Smooth muscle cell (in vitro differentiated cells): Measurements from ENCODE around the gene STRA8. TPM values are rescaled to one million over a fixed set of nuclear protein-coding genes. Genes with fewer than 3 reads are reported as not detected.
"Not testable (repeated sequence)": the region's sequence is repeated elsewhere in the genome, so short reads cannot be mapped to it uniquely, and the experiment has no call there.

Source experiments
- DNase-seq: peaks from one replicate; lab custom pipeline; 2025; ENCODE audit not compliant: unreplicated experiment; lab: John Stamatoyannopoulos, UW
- H2AFZ ChIP-seq: fragments of 200-600 bp; sonication (generic); 2 replicates; pipeline ENCODE4 v1.6.0; 2016; ENCODE audit warnings: antibody characterized with exemption, low read depth, mild to moderate bottlenecking
- H3F3A ChIP-seq: fragments of 200-600 bp; sonication (generic); 2 replicates; pipeline ENCODE4 v1.6.0; 2017; ENCODE audit warnings: antibody characterized with exemption, low read depth
- H3K27ac ChIP-seq: fragments of 200-600 bp; sonication (generic); 2 replicates; pipeline ENCODE4 v1.5.1; 2016; ENCODE audit warnings: low read depth, mild to moderate bottlenecking
- H3K27me3 ChIP-seq: fragments of 200-600 bp; sonication (generic); 2 replicates; pipeline ENCODE4 v1.6.1; 2016; ENCODE audit warnings: low read depth, mild to moderate bottlenecking
- H3K36me3 ChIP-seq: fragments of 200-600 bp; sonication (generic); 2 replicates; pipeline ENCODE4 v1.5.1; 2016; ENCODE audit warnings: low read depth
- H3K4me1 ChIP-seq: fragments of 200-600 bp; sonication (generic); 2 replicates; pipeline ENCODE4 v1.5.1; 2016; ENCODE audit warnings: low read depth
- H3K4me2 ChIP-seq: fragments of 200-600 bp; sonication (generic); 2 replicates; pipeline ENCODE4 v1.6.0; 2016; ENCODE audit warnings: mild to moderate bottlenecking
- H3K4me3 ChIP-seq: fragments of 200-600 bp; sonication (generic); 2 replicates; pipeline ENCODE4 v1.5.1; 2016; ENCODE audit warnings: mild to moderate bottlenecking
- H3K79me2 ChIP-seq: fragments of 200-600 bp; sonication (generic); 2 replicates; pipeline ENCODE4 v1.6.0; 2016; ENCODE audit warnings: low read depth, mild to moderate bottlenecking
- H3K9ac ChIP-seq: fragments of 200-600 bp; sonication (generic); 2 replicates; pipeline ENCODE4 v1.6.0; 2016; ENCODE audit warnings: low read depth
- H3K9me3 ChIP-seq: fragments of 200-600 bp; sonication (generic); replicated peaks from 2 replicates; pipeline ENCODE4 v1.5.1; 2016; ENCODE audit warnings: low read depth
- H4K20me1 ChIP-seq: fragments of 200-600 bp; sonication (generic); 2 replicates; pipeline ENCODE4 v1.6.0; 2016; ENCODE audit warnings: low read depth
- CTCF ChIP-seq: fragments of 200-600 bp; sonication (generic); IDR thresholded peaks from 2 replicates; pipeline ENCODE4 v1.5.1; 2017; ENCODE audit warnings: borderline replicate concordance, mild to moderate bottlenecking, antibody characterized with exemption; ENCODE audit not compliant: insufficient read depth, poor library complexity, severe bottlenecking
- WGBS: methylation state at CpG from one replicate; pipeline ENCODE4 v1.1.7; 2016; ENCODE audit warnings: low lambda C conversion rate; 5-methylcytosine and 5-hydroxymethylcytosine counted together
- polyA plus RNA-seq: library from polyadenylated mRNA; unstranded; fragments of >200 nt; fragmentation: Nextera tagmentation; extraction: Ambion mirVana; gene quantifications from 2 replicates; pipeline ENCODE4 v1.2.1, GENCODE V29; 2016
- total RNA-seq: library from RNA; depleted of rRNA; stranded (reverse); fragments of >200 nt; gene quantifications from 2 replicates; pipeline ENCODE4 v1.2.3, GENCODE V29; 2014

STRA8 gene
- total and polyA plus RNA-seq, 2 experiments from 2014 or later = not detected

DNA sequence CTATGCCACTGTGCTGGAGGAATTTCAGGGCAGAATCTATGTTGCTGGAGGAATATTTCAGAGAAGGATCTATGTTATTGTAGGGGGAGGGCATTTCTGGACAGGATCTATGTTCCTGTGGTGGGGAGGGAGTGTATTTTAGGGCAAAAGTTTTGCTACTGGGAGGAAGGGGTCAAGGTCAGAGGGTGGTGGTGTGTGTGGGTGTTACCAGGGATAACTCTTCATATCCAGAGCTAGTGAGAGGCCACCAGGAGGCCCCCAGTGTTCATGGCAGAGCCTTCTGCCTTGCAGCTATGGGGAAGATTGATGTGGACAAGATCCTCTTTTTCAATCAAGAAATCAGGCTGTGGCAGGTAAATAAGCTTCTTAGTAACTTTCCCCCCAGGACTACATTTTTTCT lies 2.0 kb upstream of the STRA8 start:
- H3K4me2 ChIP-seq = no peak overlapping the region
- H3F3A ChIP-seq = no peaks in the 10 kb centered on the region
- no peak overlapping the region for H3K4me3 ChIP-seq
- no peaks in the 10 kb centered on the region for H3K36me3 ChIP-seq
- no peak overlapping the region for H2AFZ ChIP-seq
- H3K27ac ChIP-seq = no peak overlapping the region
- H3K27me3 ChIP-seq = no peaks in the 10 kb centered on the region
- H3K79me2 ChIP-seq = no peaks in the 10 kb centered on the region
- no peak for DNase-seq
- H3K9me3 ChIP-seq = no peaks in the 10 kb centered on the region
- no peak for TF ChIP-seq CTCF
- no peaks in the 10 kb centered on the region for H3K4me1 ChIP-seq
- H3K9ac ChIP-seq = no peak overlapping the region
- no peaks in the 10 kb centered on the region for H4K20me1 ChIP-seq

DNA sequence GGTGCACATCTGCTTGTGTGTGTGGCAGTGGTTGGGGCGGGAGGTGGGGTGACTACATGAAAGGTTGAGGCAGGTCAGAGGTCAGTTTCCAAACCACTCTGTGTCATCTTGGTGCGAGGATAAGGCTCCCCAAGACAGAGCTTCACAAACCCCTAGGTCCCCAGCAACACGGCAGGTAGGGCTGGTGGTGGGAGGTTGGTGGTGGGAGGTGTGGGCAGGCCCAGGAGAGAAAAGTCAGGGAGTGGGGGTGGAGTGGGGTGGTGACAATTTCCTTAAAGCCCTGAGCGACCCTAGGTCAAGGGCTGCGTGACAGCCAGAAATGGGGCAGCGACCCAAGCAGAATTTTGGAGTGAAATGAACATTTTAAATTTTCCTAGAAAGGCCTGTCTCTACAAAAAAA lies 1.6 kb upstream of the STRA8 start:
- H3K9ac ChIP-seq = no peak overlapping the region
- H3K36me3 ChIP-seq = no peaks in the 10 kb centered on the region
- no peaks in the 10 kb centered on the region for H3F3A ChIP-seq
- H3K4me2 ChIP-seq = no peak overlapping the region
- no peaks in the 10 kb centered on the region for H3K4me1 ChIP-seq
- 96% methylated on average over 6 of the region's 6 CpGs for WGBS
- H3K79me2 ChIP-seq = no peaks in the 10 kb centered on the region
- TF ChIP-seq CTCF = no peak
- no peak for DNase-seq
- H4K20me1 ChIP-seq = no peaks in the 10 kb centered on the region
- no peak overlapping the region for H3K27ac ChIP-seq
- H3K4me3 ChIP-seq = no peak overlapping the region
- H3K27me3 ChIP-seq = no peaks in the 10 kb centered on the region
- no peak overlapping the region for H2AFZ ChIP-seq
- no peaks in the 10 kb centered on the region for H3K9me3 ChIP-seq

- Histone ChIP-seq H3K9ac (no peak overlapping the region), H3K4me2 (no peak overlapping the region), H3K36me3 (no peaks in the 10 kb centered on the region), H3K27me3 (no peaks in the 10 kb centered on the region), H3F3A (no peaks in the 10 kb centered on the region), H2AFZ (no peak overlapping the region), H3K9me3 (no peaks in the 10 kb centered on the region), H4K20me1 (no peaks in the 10 kb centered on the region), H3K79me2 (no peaks in the 10 kb centered on the region), H3K27ac (no peak overlapping the region), H3K4me1 (no peaks in the 10 kb centered on the region), H3K4me3 (no peak overlapping the region)
- TF ChIP-seq CTCF = no peak
- 90% methylated on average over 13 of the region's 13 CpGs for WGBS
- DNase-seq = no peak
Measured at GRCh38 chr7:135232720-135233119, 918 bp upstream of the STRA8 start.

GRCh38 chr7:135234095-135234494 lies 457 bp downstream of the STRA8 start:
- not testable (repeated sequence) for H4K20me1 ChIP-seq, H3K27ac ChIP-seq, H3K36me3 ChIP-seq, H3K4me3 ChIP-seq, H3K9me3 ChIP-seq, H2AFZ ChIP-seq, H3K4me1 ChIP-seq, H3K9ac ChIP-seq, DNase-seq, H3K4me2 ChIP-seq, H3F3A ChIP-seq, H3K27me3 ChIP-seq, H3K79me2 ChIP-seq
- WGBS = 96% methylated on average over 14 of the region's 14 CpGs
